Measurements from ENCODE around the gene DOK5. TPM values are rescaled to one million over a fixed set of nuclear protein-coding genes. Genes with fewer than 3 reads are reported as not detected.

DOK5 gene
- total RNA-seq, 1 experiment from 2014 or later, result not detected

DNA sequence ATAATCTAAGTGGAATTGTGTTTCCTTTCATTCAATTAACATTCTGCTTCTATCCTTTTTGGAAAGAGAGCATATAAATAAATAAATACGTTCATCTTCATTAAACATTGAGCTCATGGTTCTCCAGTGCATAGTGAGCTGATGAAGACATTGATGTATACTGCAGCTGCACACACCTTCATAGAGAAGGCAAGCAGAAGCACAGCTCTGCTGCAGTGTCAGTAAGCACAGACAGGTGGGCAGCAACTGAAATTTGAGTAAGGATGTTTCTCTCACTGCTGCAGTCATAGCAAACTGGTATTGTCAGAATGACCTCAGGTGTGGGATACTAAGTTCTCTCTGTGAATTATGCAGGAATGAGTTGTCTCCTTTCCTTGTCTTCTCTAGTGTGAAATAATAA lies 202.9 kb downstream of the DOK5 start:
- Mint-ChIP-seq H3K36me3 (ENCODE audit: insufficient read depth, unreplicated experiment) (no peaks in the 10 kb centered on the region), H3K27me3 (ENCODE audit: insufficient read depth, unreplicated experiment) (peaks cover 14% of the 10 kb centered on the region), H3K4me3 (ENCODE audit: unreplicated experiment) (no peak overlapping the region), H3K27ac (ENCODE audit: unreplicated experiment) (no peak overlapping the region), H3K4me1 (ENCODE audit: low read depth, unreplicated experiment) (no peaks in the 10 kb centered on the region), H3K9me3 (ENCODE audit: unreplicated experiment) (no peaks in the 10 kb centered on the region)
- H3K36me3 ChIP-seq (ENCODE audit: control insufficient read depth, insufficient read depth, low read length), result no peaks in the 10 kb centered on the region
- no peak for DNase-seq
- H3K27me3 ChIP-seq (replicated peaks; ENCODE audit: control insufficient read depth, insufficient read depth, low read length), result no peaks in the 10 kb centered on the region; the same call in 1 of the 2 replicates
- CTCF ChIA-PET, result no interaction called here
- H3K9me3 ChIP-seq, result no peaks in the 10 kb centered on the region
- H3K4me1 ChIP-seq, result no peaks in the 10 kb centered on the region
- H3K4me3 ChIP-seq (ENCODE audit: low read depth, low read length), result no peak overlapping the region
- TF ChIP-seq, protein P1, sequence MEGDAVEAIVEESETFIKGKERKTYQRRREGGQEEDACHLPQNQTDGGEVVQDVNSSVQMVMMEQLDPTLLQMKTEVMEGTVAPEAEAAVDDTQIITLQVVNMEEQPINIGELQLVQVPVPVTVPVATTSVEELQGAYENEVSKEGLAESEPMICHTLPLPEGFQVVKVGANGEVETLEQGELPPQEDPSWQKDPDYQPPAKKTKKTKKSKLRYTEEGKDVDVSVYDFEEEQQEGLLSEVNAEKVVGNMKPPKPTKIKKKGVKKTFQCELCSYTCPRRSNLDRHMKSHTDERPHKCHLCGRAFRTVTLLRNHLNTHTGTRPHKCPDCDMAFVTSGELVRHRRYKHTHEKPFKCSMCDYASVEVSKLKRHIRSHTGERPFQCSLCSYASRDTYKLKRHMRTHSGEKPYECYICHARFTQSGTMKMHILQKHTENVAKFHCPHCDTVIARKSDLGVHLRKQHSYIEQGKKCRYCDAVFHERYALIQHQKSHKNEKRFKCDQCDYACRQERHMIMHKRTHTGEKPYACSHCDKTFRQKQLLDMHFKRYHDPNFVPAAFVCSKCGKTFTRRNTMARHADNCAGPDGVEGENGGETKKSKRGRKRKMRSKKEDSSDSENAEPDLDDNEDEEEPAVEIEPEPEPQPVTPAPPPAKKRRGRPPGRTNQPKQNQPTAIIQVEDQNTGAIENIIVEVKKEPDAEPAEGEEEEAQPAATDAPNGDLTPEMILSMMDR (IDR thresholded peaks at IDR 0.05; ENCODE audit: insufficient read depth in 1 of 2, low read depth in 1 of 2, low read length in 1 of 2, severe bottlenecking in 1 of 2, unreplicated experiment in 1 of 2), result no peak
- POLR2A ChIA-PET, result no interaction called here
- BruUV-seq (replicated peaks), result no TSS peak
- intact Hi-C loops (cut with micrococcal nuclease; ENCODE audit: unreplicated experiment), result no loop called here

DNA sequence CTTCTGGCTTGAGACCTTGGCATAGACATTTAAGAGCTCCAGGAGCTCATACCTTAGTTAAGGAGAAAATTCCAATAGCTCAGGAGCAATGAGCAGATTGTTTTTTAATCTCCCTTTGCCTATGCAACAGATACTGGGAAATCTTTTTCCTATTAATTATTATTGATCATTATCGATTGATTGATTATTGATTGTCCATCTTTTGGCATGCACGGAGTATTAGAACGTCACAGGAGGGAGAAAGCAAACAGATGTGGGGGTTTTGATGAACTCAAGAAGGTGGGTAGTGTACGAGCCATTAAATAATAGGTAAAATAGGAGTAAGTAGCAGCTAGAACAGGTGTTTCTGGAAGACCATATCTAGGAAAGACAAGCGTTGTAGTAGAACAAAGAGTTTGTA lies 205.0 kb downstream of the DOK5 start:
- no peak overlapping the region for H3K4me3 Mint-ChIP-seq (ENCODE audit: unreplicated experiment)
- DNase-seq, result no peak
- Histone ChIP-seq H3K4me3 (ENCODE audit: low read depth, low read length) (no peak overlapping the region), H3K36me3 (ENCODE audit: control insufficient read depth, insufficient read depth, low read length) (no peaks in the 10 kb centered on the region), H3K4me1 (no peaks in the 10 kb centered on the region), H3K9me3 (no peaks in the 10 kb centered on the region), H3K27me3 (replicated peaks; ENCODE audit: control insufficient read depth, insufficient read depth, low read length) (no peaks in the 10 kb centered on the region; the same call in 1 of the 2 replicates)
- no peak overlapping the region for H3K27ac Mint-ChIP-seq (ENCODE audit: unreplicated experiment)
- ChIA-PET CTCF (interaction anchor here (0.6 to 1.5 kb wide), 6 partner anchors 8 to 226 kb away, joined by 3 to 4 read pairs (median 3); no protein-coding TSS in a partner anchor), POLR2A (no interaction called here)
- no peaks in the 10 kb centered on the region for H3K9me3 Mint-ChIP-seq (ENCODE audit: unreplicated experiment)
- peaks cover 23% of the 10 kb centered on the region for H3K27me3 Mint-ChIP-seq (ENCODE audit: insufficient read depth, unreplicated experiment)
- intact Hi-C loops (cut with micrococcal nuclease; ENCODE audit: unreplicated experiment), result loop anchor here (2.0 kb wide), 2 partner anchors 300 to 1490 kb away; no protein-coding TSS in a partner anchor
- BruUV-seq (replicated peaks), result no TSS peak
- H3K4me1 Mint-ChIP-seq (ENCODE audit: low read depth, unreplicated experiment), result no peaks in the 10 kb centered on the region
- no peaks in the 10 kb centered on the region for H3K36me3 Mint-ChIP-seq (ENCODE audit: insufficient read depth, unreplicated experiment)
- TF ChIP-seq, protein P1 (IDR thresholded peaks at IDR 0.05; ENCODE audit: insufficient read depth in 1 of 2, low read depth in 1 of 2, low read length in 1 of 2, severe bottlenecking in 1 of 2, unreplicated experiment in 1 of 2), result no peak

DNA sequence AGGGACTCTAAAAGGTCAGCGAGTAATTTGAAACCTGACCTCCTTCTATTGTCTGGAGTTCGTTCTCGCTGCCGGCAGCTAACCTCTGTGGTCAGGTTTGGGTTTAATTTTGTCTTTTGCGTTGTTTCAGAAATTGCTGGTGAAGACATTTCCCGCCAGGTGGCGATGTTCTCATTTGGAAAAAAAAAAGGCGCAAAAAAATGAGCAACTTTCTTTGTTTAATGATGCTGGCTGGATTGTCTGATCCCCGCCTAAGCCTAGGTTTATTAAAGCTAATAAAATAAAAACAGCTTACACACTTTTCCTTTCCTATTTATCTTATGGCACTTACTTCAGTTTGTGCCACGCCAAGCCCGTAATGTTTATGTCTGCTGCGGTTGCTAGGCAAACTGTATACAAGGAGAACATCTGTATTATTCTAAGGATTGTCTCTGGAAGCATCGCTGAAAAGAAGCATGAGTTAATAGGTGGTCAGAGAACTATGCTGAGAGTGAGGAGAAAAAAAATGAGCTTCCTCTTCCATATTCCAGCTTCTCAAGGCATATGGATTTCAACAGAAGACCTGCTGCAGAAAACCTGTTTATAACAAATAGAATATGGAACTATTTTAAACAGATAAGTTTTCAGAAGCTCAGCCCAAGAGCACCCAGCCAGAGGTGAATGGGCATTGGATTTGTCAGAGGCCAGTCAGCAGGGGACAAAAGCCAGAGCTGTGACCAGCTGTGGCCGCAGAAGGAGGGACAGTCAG lies 205.7 kb downstream of the DOK5 start:
- no peaks in the 10 kb centered on the region for H3K9me3 Mint-ChIP-seq (ENCODE audit: unreplicated experiment)
- H3K4me3 Mint-ChIP-seq (ENCODE audit: unreplicated experiment), result no peak overlapping the region
- peak in 1 of 2 experiments; percentile 72 for DNase-seq
- no peaks in the 10 kb centered on the region; the same call in 1 of the 2 replicates for H3K27me3 ChIP-seq (replicated peaks; ENCODE audit: control insufficient read depth, insufficient read depth, low read length)
- ChIA-PET POLR2A (no interaction called here), CTCF (interaction anchor here (0.6 to 1.5 kb wide), 10 partner anchors 7 to 1501 kb away, joined by 3 to 5 read pairs (median 3); no protein-coding TSS in a partner anchor)
- H3K4me3 ChIP-seq (ENCODE audit: low read depth, low read length), result no peak overlapping the region
- no TSS peak for BruUV-seq (replicated peaks)
- H3K4me1 Mint-ChIP-seq (ENCODE audit: low read depth, unreplicated experiment), result no peaks in the 10 kb centered on the region
- intact Hi-C loops (cut with micrococcal nuclease; ENCODE audit: unreplicated experiment), result loop anchor here (1.0 to 2.0 kb wide), 4 partner anchors 32 to 1490 kb away; no protein-coding TSS in a partner anchor
- H3K36me3 ChIP-seq (ENCODE audit: control insufficient read depth, insufficient read depth, low read length), result no peaks in the 10 kb centered on the region
- peaks cover 27% of the 10 kb centered on the region for H3K27me3 Mint-ChIP-seq (ENCODE audit: insufficient read depth, unreplicated experiment)
- no peak overlapping the region for H3K27ac Mint-ChIP-seq (ENCODE audit: unreplicated experiment)
- H3K4me1 ChIP-seq, result no peaks in the 10 kb centered on the region
- H3K9me3 ChIP-seq, result no peaks in the 10 kb centered on the region
- TF ChIP-seq, protein P1 (IDR thresholded peaks at IDR 0.05; ENCODE audit: insufficient read depth in 1 of 2, low read depth in 1 of 2, low read length in 1 of 2, severe bottlenecking in 1 of 2, unreplicated experiment in 1 of 2), result peak; percentile 88 to 95
- H3K36me3 Mint-ChIP-seq (ENCODE audit: insufficient read depth, unreplicated experiment), result no peaks in the 10 kb centered on the region
